ENCODE data around the gene TLK2. TPM values are rescaled to one million over a fixed set of nuclear protein-coding genes. Genes with fewer than 3 reads are reported as not detected.
"Not testable (repeated sequence)": the region's sequence is repeated elsewhere in the genome, so short reads cannot be mapped to it uniquely, and the experiment has no call there.

The TLK2 gene
- total and polyA plus RNA-seq, 2 donors (not counting 3 experiments of a cell fraction or from before 2014, with no cell fraction given) = 30.7 to 40.7 TPM

DNA sequence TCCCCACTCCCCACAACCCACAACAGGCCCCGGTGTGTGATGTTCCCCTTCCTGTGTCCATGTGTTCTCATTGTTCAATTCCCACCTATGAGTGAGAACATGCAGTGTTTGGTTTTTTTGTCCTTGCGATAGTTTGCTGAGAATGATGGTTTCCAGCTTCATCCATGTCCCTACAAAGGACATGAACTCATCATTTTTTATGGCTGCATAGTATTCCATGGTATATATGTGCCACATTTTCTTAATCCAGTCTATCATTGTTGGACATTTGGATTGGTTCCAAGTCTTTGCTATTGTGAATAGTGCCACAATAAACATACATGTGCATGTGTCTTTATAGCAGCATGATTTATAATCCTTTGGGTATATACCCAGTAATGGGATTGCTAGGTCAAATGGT is 82.3 kb downstream of the TLK2 start:
- H3K9me1 ChIP-seq (replicated peaks; ENCODE audit: control insufficient read depth, extremely low read depth, insufficient read depth, low read length); FAIRE-seq; H3K4me3 ChIP-seq (replicated peaks in 1 of 3; ENCODE audit: insufficient read depth in 1 of 3, low read depth in 1 of 3, low read length in 3 of 3); H3K27me3 ChIP-seq (ENCODE audit: control insufficient read depth in 2 of 2, insufficient read depth in 2 of 2, low read length in 2 of 2); H3K79me2 ChIP-seq (ENCODE audit: control insufficient read depth, insufficient read depth, low read length); intact Hi-C loops (cut with micrococcal nuclease); DNase-seq (ENCODE audit: low read depth, low spot score); H3K9me3 ChIP-seq (replicated peaks; ENCODE audit: control insufficient read depth, insufficient read depth, low read length); H2AFZ ChIP-seq (ENCODE audit: low read depth, low read length); H4K20me1 ChIP-seq (replicated peaks; ENCODE audit: control insufficient read depth, extremely low read depth, insufficient read depth, low read length); dilution Hi-C loops (cut with MboI; ENCODE audit: extremely low pct_ligation_motif_present, low sequenced_read_pairs); H3K27ac ChIP-seq (ENCODE audit: insufficient read depth, low read depth, low read length); H3K4me2 ChIP-seq (ENCODE audit: insufficient read depth, low read length); BruUV-seq (replicated peaks); H3K36me3 ChIP-seq (ENCODE audit: control insufficient read depth in 2 of 2, extremely low read depth in 1 of 2, insufficient read depth in 2 of 2, low read length in 2 of 2); H3K9ac ChIP-seq (replicated peaks; ENCODE audit: extremely low read depth, insufficient read depth, low read length); CTCF ChIA-PET; POLR2A ChIA-PET: not testable (repeated sequence)
- peaks cover 25% of the 10 kb centered on the region for H3K4me1 ChIP-seq (ENCODE audit: control insufficient read depth, extremely low read depth, insufficient read depth, low read length)

DNA sequence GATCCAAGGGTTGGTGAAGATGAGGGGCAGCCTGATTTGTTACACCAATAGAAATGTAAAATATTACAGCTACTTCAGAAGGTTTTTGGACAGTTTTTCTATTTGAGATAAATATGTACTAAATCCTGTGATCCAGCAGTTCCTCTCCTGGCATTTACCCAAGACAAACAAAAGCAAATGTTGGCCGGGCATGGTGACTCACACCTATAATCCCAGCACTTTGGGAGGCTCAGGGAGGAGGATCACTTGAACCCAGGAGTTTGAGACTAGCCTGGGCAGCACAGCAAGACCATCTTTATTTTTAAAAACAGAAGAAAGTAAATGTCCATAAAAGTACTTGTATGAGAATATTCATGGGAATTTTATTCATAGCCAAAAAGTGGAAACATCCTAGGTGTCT is 84.0 kb downstream of the TLK2 start:
- dilution Hi-C loops (cut with MboI; ENCODE audit: extremely low pct_ligation_motif_present, low sequenced_read_pairs) = no loop called here
- no TSS peak for BruUV-seq (replicated peaks)
- H2AFZ ChIP-seq (ENCODE audit: low read depth, low read length) = no peak overlapping the region

More for the DNA sequence above, 84.0 kb downstream of the TLK2 start:
- ChIA-PET POLR2A (no interaction called here), CTCF (interaction anchor here (2.8 kb wide), 1 partner anchor 10 kb away, joined by 13 read pairs; no protein-coding TSS in a partner anchor)
- Histone ChIP-seq H3K4me2 (ENCODE audit: insufficient read depth, low read length) (no peak overlapping the region), H3K9me3 (replicated peaks; ENCODE audit: control insufficient read depth, insufficient read depth, low read length) (no peaks in the 10 kb centered on the region), H4K20me1 (replicated peaks; ENCODE audit: control insufficient read depth, extremely low read depth, insufficient read depth, low read length) (no peaks in the 10 kb centered on the region), H3K9me1 (replicated peaks; ENCODE audit: control insufficient read depth, extremely low read depth, insufficient read depth, low read length) (no peaks in the 10 kb centered on the region), H3K79me2 (ENCODE audit: control insufficient read depth, insufficient read depth, low read length) (peaks cover 2% of the 10 kb centered on the region), H3K4me3 (replicated peaks in 1 of 3; ENCODE audit: insufficient read depth in 1 of 3, low read depth in 1 of 3, low read length in 3 of 3) (no peak overlapping the region), H3K36me3 (ENCODE audit: control insufficient read depth in 2 of 2, extremely low read depth in 1 of 2, insufficient read depth in 2 of 2, low read length in 2 of 2) (peaks cover 0 to 2% of the 10 kb centered on the region in 2 experiments), H3K27ac (ENCODE audit: insufficient read depth, low read depth, low read length) (no peak overlapping the region), H3K4me1 (ENCODE audit: control insufficient read depth, extremely low read depth, insufficient read depth, low read length) (peaks cover 31% of the 10 kb centered on the region), H3K9ac (replicated peaks; ENCODE audit: extremely low read depth, insufficient read depth, low read length) (no peak overlapping the region), H3K27me3 (ENCODE audit: control insufficient read depth in 2 of 2, insufficient read depth in 2 of 2, low read length in 2 of 2) (no peaks in the 10 kb centered on the region)
- peak; percentile 40 for FAIRE-seq
- intact Hi-C loops (cut with micrococcal nuclease) = no loop called here
- peak; percentile 71 for DNase-seq (ENCODE audit: low read depth, low spot score)
- TF ChIP-seq JUN (IDR thresholded peaks at IDR 0.05; ENCODE audit: borderline replicate concordance, insufficient read depth, insufficient read length, low read depth) (peak; percentile 46), FOS (IDR thresholded peaks at IDR 0.05; ENCODE audit: borderline replicate concordance, insufficient read depth, low read length) (peak; percentile 80)
- TF ChIP-seq, protein P1, sequence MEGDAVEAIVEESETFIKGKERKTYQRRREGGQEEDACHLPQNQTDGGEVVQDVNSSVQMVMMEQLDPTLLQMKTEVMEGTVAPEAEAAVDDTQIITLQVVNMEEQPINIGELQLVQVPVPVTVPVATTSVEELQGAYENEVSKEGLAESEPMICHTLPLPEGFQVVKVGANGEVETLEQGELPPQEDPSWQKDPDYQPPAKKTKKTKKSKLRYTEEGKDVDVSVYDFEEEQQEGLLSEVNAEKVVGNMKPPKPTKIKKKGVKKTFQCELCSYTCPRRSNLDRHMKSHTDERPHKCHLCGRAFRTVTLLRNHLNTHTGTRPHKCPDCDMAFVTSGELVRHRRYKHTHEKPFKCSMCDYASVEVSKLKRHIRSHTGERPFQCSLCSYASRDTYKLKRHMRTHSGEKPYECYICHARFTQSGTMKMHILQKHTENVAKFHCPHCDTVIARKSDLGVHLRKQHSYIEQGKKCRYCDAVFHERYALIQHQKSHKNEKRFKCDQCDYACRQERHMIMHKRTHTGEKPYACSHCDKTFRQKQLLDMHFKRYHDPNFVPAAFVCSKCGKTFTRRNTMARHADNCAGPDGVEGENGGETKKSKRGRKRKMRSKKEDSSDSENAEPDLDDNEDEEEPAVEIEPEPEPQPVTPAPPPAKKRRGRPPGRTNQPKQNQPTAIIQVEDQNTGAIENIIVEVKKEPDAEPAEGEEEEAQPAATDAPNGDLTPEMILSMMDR (IDR thresholded peaks at IDR 0.05; ENCODE audit: extremely low read depth in 1 of 2, insufficient read depth in 1 of 2, low read depth in 1 of 2, low read length in 2 of 2) = no peak

Measured in endothelial cell of umbilical vein (primary cell).